Choroid plexus epithelial cell (primary cell): ENCODE results near the gene RAD51B.

ENCODE experiments used
- DNase-seq: peaks from one replicate; pipeline ENCODE4 v3.0.0-alpha.2; 2010; ENCODE audit warnings: low read depth
- H3K4me3 ChIP-seq: 2 replicates; pipeline ENCODE4 v1.5.1; 2011; ENCODE audit warnings: low read depth, mild to moderate bottlenecking, control low read depth, low read length, moderate library complexity
- CTCF ChIP-seq: conservative IDR thresholded peaks from 2 replicates; pipeline ENCODE4 v1.5.1; 2011; ENCODE audit warnings: low read depth, mild to moderate bottlenecking, control low read depth, inconsistent platforms, low read length, moderate library complexity

Gene RAD51B

GRCh38 chr14:68269136-68269927 is 449.8 kb downstream of the RAD51B start:
- no peak overlapping the region for H3K4me3 ChIP-seq
- no peak for TF ChIP-seq CTCF
- no peak for DNase-seq

GRCh38 chr14:68270342-68270741 is 450.8 kb downstream of the RAD51B start:
- TF ChIP-seq CTCF: no peak
- DNase-seq: no peak
- no peak overlapping the region for H3K4me3 ChIP-seq

GRCh38 chr14:68271913-68272391 is 452.4 kb downstream of the RAD51B start:
- no peak for TF ChIP-seq CTCF
- no peak for DNase-seq
- no peak overlapping the region for H3K4me3 ChIP-seq

GRCh38 chr14:68273413-68273812 is 453.8 kb downstream of the RAD51B start:
- no peak for TF ChIP-seq CTCF
- DNase-seq: no peak
- H3K4me3 ChIP-seq: no peak overlapping the region

- no peak for DNase-seq
- TF ChIP-seq CTCF: no peak
- no peak overlapping the region for H3K4me3 ChIP-seq
Measured at GRCh38 chr14:68274725-68275124, 455.1 kb downstream of the RAD51B start.

GRCh38 chr14:68278576-68279436 is 459.2 kb downstream of the RAD51B start:
- no peak for TF ChIP-seq CTCF
- DNase-seq: peak; percentile 61
- no peak overlapping the region for H3K4me3 ChIP-seq
